A549 (cell line): ENCODE results near the gene ATP2B3. TPM values are rescaled to one million over a fixed set of nuclear protein-coding genes. Genes with fewer than 3 reads are reported as not detected.

ENCODE experiments used
- ATAC-seq, 2 experiments: fragments of 200-7000 bp in 1 of 2; fragments of >200 bp in 1 of 2; cut with Nextera tagmentation in 1 of 2; cut with Tn5 transposase in 1 of 2; 3 replicates each; pipeline versions ENCODE4 v1.8.0 to v1.9.1; 2018 to 2020; ENCODE audit warnings: mild to moderate bottlenecking in 1 of 2, moderate library complexity in 1 of 2
- CTCF ChIA-PET: fragments of 300-600 bp; sonication (Branson Sonifier 250); formaldehyde crosslinking; extraction: SDS; loops from one replicate; lab custom pipeline; 2021; ENCODE audit warnings: antibody characterized with exemption, inconsistent platforms; lab: Yijun Ruan, JAX
- POLR2A ChIA-PET: fragments of 350-600 bp; formaldehyde crosslinking; extraction: SDS; loops from one replicate; lab custom pipeline; 2021; ENCODE audit warnings: antibody characterized with exemption, inconsistent platforms; lab: Yijun Ruan, JAX
- DNase-seq, 2 experiments: peaks; one replicate each; pipeline versions ENCODE4 v3.0.0 to v3.0.0-alpha.2; 2011 to 2016; ENCODE audit warnings: low read depth in 1 of 2, low spot score in 1 of 2
- FAIRE-seq: peaks from 2 replicates; lab custom pipeline; 2011; peaks lifted over from hg19 to GRCh38; lab: Jason Lieb, UNC
- H3K27ac ChIP-seq, 2 experiments: fragments of >200 bp; sonication (Bioruptor Twin); formaldehyde crosslinking; 3 replicates each; pipeline ENCODE4 v1.5.1; 2016 to 2017
- H3K4me1 ChIP-seq: fragments of >200 bp; sonication (Bioruptor Twin); formaldehyde crosslinking; 3 replicates; pipeline ENCODE4 v1.6.1; 2016
- H3K4me2 ChIP-seq: fragments of >200 bp; sonication (Bioruptor Twin); formaldehyde crosslinking; 3 replicates; pipeline ENCODE4 v1.6.1; 2016
- H3K4me3 ChIP-seq: fragments of >200 bp; sonication (Bioruptor Twin); formaldehyde crosslinking; 3 replicates; pipeline ENCODE4 v1.5.1; 2016
- H3K9me3 ChIP-seq: fragments of >200 bp; sonication (Bioruptor Twin); formaldehyde crosslinking; 3 replicates; pipeline ENCODE4 v1.6.1; 2016
- BHLHE40 ChIP-seq: IDR thresholded peaks from 2 replicates; pipeline ENCODE4 v1.6.1; 2012; ENCODE audit warnings: low read depth, low read length, inconsistent platforms
- CBX2 ChIP-seq: fragments of 200-600 bp; sonication (generic); IDR thresholded peaks from 2 replicates; pipeline ENCODE4 v1.6.1; 2016; ENCODE audit warnings: low read depth, mild to moderate bottlenecking, borderline replicate concordance
- EP300 ChIP-seq, 2 experiments: fragments of >200 bp; sonication (Bioruptor Twin); formaldehyde crosslinking; IDR thresholded peaks; 2 replicates in 1 of 2; 3 replicates in 1 of 2; pipeline ENCODE4 v1.6.1; 2016 to 2017
- FOXS1 ChIP-seq: fragments of 250-450 bp; sonication (Bioruptor Pico); IDR thresholded peaks from 2 replicates; pipeline ENCODE4 v1.5.0; 2020; ENCODE audit warnings: mild to moderate bottlenecking, moderate library complexity
- HDAC2 ChIP-seq: fragments of 200-600 bp; sonication (generic); IDR thresholded peaks from 2 replicates; pipeline ENCODE4 v1.6.1; 2016
- HOXA7 ChIP-seq: fragments of 250-450 bp; sonication (Bioruptor Pico); IDR thresholded peaks from 2 replicates; pipeline ENCODE4 v1.5.0; 2020; ENCODE audit warnings: mild to moderate bottlenecking, moderate library complexity
- KDM5A ChIP-seq: fragments of 200-600 bp; sonication (generic); IDR thresholded peaks from 2 replicates; pipeline ENCODE4 v1.6.1; 2016; ENCODE audit warnings: antibody characterized with exemption, mild to moderate bottlenecking
- MYC ChIP-seq: IDR thresholded peaks from 2 replicates; pipeline ENCODE4 v1.6.1; 2012; ENCODE audit warnings: mild to moderate bottlenecking, inconsistent platforms, low read length, improper control_type of control experiment, borderline replicate concordance
- NFE2L2 ChIP-seq: fragments of 150-350 bp; conservative IDR thresholded peaks from 2 replicates; pipeline ENCODE4 v1.6.1; 2014; ENCODE audit warnings: low read length
- RCOR1 ChIP-seq: fragments of 150-350 bp; IDR thresholded peaks from 2 replicates; pipeline ENCODE4 v1.6.1; 2014; ENCODE audit warnings: antibody characterized with exemption, low read length, low read depth
- SREBF2 ChIP-seq: fragments of 450-650 bp; IDR thresholded peaks from 2 replicates; pipeline ENCODE4 v1.6.1; 2014; ENCODE audit warnings: mild to moderate bottlenecking, moderate library complexity
- WGBS: methylation state at CpG from one replicate; pipeline ENCODE4 v1.1.6; 2017; ENCODE audit errors: missing lambda C conversion rate; 5-methylcytosine and 5-hydroxymethylcytosine counted together
- polyA plus RNA-seq, 4 experiments: library from polyadenylated mRNA; depleted of rRNA in 3 of 4; stranded (reverse); fragments of >200 nt; fragmentation: RNase III in 1 of 4; extraction: RNeasy Plus Mini Kit Qiagen cat#74134 plus additional on column Dnase treatment in 1 of 4; gene quantifications; 2 replicates in 3 of 4; 3 replicates in 1 of 4; pipeline ENCODE4 v1.2.3, GENCODE V29; 2011 to 2017
- TF ChIP-seq, protein P1 (sequence below): IDR thresholded peaks from 2 replicates; pipeline ENCODE4 v1.6.1; 2012; ENCODE audit warnings: low read depth, borderline replicate concordance
- TF ChIP-seq, protein P2 (sequence below): fragments of >200 bp; sonication (Bioruptor Twin); formaldehyde crosslinking; IDR thresholded peaks from 3 replicates; pipeline ENCODE4 v1.6.1; 2016

ATP2B3 gene
- polyA plus RNA-seq, 2 of the 4 experiments (the other 2 are of a cell fraction): 0.13 to 0.30 TPM

DNA sequence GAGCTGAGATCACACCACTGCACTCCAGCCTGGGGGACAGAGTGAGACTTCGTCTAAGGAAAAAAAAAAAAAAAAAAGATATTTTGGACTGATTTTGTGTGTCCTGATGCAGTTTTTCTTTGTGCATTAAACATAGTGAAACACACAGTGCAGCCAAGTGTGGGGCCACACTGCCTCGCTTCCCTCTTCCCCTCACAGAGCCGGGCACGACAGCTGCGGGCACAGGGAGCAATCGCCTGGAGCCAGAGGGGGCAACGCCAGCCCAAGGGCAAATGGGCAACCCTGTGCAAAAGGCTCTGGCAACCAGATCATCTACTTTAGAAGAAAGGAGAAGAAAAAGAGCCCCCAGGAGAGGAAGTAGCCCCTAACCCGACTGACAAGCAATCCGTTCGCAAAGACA lies 95.0 kb downstream of the ATP2B3 start (continued):
- TF ChIP-seq, protein P1, sequence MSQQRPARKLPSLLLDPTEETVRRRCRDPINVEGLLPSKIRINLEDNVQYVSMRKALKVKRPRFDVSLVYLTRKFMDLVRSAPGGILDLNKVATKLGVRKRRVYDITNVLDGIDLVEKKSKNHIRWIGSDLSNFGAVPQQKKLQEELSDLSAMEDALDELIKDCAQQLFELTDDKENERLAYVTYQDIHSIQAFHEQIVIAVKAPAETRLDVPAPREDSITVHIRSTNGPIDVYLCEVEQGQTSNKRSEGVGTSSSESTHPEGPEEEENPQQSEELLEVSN: no peak
- TF ChIP-seq FOXS1 (CRISPR knock-in tag): no peak

DNA sequence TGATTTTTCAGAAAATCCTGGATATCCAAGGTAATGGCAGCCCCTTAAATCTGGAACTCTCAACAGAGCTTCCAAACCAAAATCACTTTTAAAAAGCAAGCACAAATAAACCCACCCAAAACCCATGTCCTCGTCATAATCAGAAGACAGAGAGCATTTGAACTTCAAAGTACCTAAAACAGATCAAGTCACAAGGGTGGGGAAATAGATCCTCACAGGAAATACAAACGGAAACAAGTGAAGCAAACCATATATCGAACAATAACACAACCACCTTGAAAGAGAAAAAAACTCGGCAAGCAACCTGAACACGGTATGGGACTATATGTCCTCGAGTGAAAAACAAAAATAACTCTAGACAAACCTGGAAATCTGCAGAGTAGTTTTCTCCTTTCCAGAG lies 97.4 kb downstream of the ATP2B3 start:
- no peak overlapping the region for H3K27ac ChIP-seq
- WGBS: 16% methylated on average over 6 of the region's 6 CpGs
- POLR2A ChIA-PET: no interaction called here
- H3K4me2 ChIP-seq: no peak overlapping the region
- DNase-seq: no peak
- H3K4me1 ChIP-seq: peaks cover 6% of the 10 kb centered on the region; the same call in 2 of the 3 replicates
- CTCF ChIA-PET: interaction anchor here (1.0 to 2.8 kb wide), 5 partner anchors 15 to 93 kb away, joined by 3 to 17 read pairs (median 6); no protein-coding TSS in a partner anchor
- H3K9me3 ChIP-seq: no peaks in the 10 kb centered on the region
- no peak for FAIRE-seq
- ATAC-seq: no peak
- H3K4me3 ChIP-seq: no peak overlapping the region
- no peak for TF ChIP-seq RCOR1

DNA sequence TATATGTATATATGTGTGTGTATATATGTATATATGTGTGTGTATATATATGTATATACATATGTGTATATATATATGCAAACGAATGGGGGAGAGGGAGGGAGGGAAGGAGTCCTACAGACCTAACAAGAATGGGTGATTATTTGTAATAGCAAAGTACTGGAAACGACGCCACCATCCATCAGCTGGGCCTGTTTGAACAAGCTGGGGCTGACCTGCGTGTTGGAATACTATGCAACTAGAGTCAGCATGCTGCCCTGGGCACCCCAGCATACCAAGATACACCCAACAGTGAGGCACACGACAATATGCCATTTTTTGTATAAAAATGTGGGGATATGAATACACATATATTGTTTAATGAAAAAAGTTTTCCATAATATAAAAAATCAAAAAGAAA lies 103.1 kb downstream of the ATP2B3 start:
- TF ChIP-seq HDAC2: no peak
- WGBS: 43% methylated on average over 5 of the region's 5 CpGs
- Histone ChIP-seq H3K4me2 (no peak overlapping the region), H3K9me3 (no peaks in the 10 kb centered on the region), H3K4me3 (no peak overlapping the region), H3K27ac (no peak overlapping the region), H3K4me1 (peaks cover 14% of the 10 kb centered on the region)
- ATAC-seq (no peak), FAIRE-seq (no peak), DNase-seq (no peak)
- CTCF ChIA-PET: interaction anchor here (0.5 to 10.1 kb wide), 2 partner anchors 11 to 42 kb away, joined by 3 to 43 read pairs; no protein-coding TSS in a partner anchor
- POLR2A ChIA-PET: no interaction called here

DNA sequence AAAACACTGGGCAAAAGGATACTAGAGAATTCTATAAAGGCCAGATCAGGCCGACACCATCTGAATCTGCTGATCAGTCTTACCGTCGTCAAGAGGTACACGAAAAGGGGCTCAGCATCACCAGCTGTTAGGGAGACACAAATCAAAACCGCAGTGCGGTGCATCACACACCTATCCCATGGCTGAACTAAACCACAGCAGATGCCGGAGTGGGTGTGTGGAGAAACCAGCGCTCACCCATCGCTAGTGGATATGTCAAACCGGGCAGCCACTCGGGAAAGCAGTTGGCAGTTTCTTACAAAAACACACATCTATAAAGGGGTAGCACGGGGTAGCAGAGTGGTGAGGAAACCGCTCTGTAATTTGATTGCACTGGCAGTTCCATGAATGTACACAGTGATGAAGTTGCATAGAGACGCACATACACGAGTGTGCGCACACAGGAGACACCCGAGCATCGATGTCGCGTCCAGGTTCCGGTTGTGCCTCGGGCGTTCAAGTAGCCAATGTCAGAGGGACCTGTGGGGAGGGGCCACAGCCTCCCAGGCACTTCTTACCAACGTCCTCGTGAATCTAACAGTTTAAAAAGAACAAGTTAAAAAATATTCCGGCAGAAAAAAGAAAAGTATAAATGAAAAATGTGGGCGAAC lies 104.6 kb downstream of the ATP2B3 start:
- ATAC-seq (no peak), DNase-seq (no peak), FAIRE-seq (no peak)
- ChIA-PET POLR2A (no interaction called here), CTCF (interaction anchor here (0.6 to 10.1 kb wide), 4 partner anchors 12 to 83 kb away, joined by 3 to 43 read pairs (median 4); no protein-coding TSS in a partner anchor)
- H3K4me1 ChIP-seq: peaks cover 14% of the 10 kb centered on the region
- TF ChIP-seq HOXA7 (CRISPR knock-in tag): no peak
- no peak overlapping the region for H3K27ac ChIP-seq
- no peaks in the 10 kb centered on the region for H3K9me3 ChIP-seq
- H3K4me3 ChIP-seq: no peak overlapping the region
- H3K4me2 ChIP-seq: peak overlapping the region; percentile 61
- 81% methylated on average over 27 of the region's 27 CpGs for WGBS

DNA sequence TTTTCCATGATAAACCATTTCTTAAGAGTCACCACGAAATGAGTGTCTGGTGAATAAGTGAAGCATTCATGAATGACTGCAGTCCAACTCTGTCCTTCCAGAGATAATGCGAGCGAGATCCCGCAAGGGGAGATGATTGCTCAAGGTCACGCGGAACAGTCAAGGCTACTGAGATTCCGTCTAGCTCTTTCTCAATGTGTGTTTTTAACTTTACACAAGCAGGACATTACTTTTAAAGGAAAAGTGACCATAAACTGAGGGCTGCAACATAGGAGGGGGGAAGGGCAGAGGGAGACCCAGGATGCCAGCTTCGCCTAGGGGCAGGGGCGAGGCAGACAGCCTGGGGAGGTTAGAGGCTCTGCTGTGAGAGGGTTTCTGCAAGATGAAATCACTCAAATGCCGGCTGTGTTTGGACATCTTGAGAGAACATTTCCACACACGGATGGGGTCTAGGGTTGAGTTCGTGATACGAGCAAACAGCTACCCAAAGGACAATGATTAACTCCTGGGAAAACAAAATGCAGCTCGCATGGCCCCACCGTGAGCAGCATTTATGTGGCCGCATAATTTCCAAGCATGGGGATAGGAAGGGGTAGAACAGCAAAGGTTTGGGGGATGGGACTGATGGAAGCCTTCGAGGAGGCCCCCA lies 105.3 kb downstream of the ATP2B3 start:
- ChIA-PET POLR2A (no interaction called here), CTCF (interaction anchor here (0.6 to 10.1 kb wide), 6 partner anchors 13 to 83 kb away, joined by 3 to 43 read pairs (median 4); no protein-coding TSS in a partner anchor)
- H3K4me3 ChIP-seq: no peak overlapping the region
- H3K9me3 ChIP-seq: no peaks in the 10 kb centered on the region
- H3K4me2 ChIP-seq: peak overlapping the region; percentile 61
- H3K27ac ChIP-seq: peak overlapping the region; percentile 27 to 61; a peak in 2 of 6 replicates
- no peak for TF ChIP-seq SREBF2
- TF ChIP-seq EP300 (IDR thresholded peaks at IDR 0.05): no peak
- TF ChIP-seq, protein P2, sequence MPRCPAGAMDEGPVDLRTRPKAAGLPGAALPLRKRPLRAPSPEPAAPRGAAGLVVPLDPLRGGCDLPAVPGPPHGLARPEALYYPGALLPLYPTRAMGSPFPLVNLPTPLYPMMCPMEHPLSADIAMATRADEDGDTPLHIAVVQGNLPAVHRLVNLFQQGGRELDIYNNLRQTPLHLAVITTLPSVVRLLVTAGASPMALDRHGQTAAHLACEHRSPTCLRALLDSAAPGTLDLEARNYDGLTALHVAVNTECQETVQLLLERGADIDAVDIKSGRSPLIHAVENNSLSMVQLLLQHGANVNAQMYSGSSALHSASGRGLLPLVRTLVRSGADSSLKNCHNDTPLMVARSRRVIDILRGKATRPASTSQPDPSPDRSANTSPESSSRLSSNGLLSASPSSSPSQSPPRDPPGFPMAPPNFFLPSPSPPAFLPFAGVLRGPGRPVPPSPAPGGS: no peak
- no peak for TF ChIP-seq NFE2L2
- TF ChIP-seq MYC: no peak
- no peak for TF ChIP-seq BHLHE40
- no peak for TF ChIP-seq KDM5A
- TF ChIP-seq CBX2: no peak
- ATAC-seq (peak in 1 of 2 experiments; percentile 51; a peak in 2 of 6 replicates), DNase-seq (no peak), FAIRE-seq (peak; percentile 56)
- 22% methylated on average over 17 of the region's 17 CpGs for WGBS
- peaks cover 14% of the 10 kb centered on the region for H3K4me1 ChIP-seq
